Measurements from ENCODE around the gene ANKRD52.
"Not testable (repeated sequence)": the region's sequence is repeated elsewhere in the genome, so short reads cannot be mapped to it uniquely, and the experiment has no call there.

Gene ANKRD52

GRCh38 chr12:56288705-56289387 is 30.7 kb upstream of the ANKRD52 start:
- no peak for DNase-seq (ENCODE audit: extremely low read depth, low read depth)
- TF ChIP-seq CTCF (IDR thresholded peaks at IDR 0.05; ENCODE audit: low read depth, low read length, missing control alignments), result no peak
- H3K4me3 ChIP-seq (replicated peaks; ENCODE audit: low read depth, low read length), result no peak overlapping the region

DNA sequence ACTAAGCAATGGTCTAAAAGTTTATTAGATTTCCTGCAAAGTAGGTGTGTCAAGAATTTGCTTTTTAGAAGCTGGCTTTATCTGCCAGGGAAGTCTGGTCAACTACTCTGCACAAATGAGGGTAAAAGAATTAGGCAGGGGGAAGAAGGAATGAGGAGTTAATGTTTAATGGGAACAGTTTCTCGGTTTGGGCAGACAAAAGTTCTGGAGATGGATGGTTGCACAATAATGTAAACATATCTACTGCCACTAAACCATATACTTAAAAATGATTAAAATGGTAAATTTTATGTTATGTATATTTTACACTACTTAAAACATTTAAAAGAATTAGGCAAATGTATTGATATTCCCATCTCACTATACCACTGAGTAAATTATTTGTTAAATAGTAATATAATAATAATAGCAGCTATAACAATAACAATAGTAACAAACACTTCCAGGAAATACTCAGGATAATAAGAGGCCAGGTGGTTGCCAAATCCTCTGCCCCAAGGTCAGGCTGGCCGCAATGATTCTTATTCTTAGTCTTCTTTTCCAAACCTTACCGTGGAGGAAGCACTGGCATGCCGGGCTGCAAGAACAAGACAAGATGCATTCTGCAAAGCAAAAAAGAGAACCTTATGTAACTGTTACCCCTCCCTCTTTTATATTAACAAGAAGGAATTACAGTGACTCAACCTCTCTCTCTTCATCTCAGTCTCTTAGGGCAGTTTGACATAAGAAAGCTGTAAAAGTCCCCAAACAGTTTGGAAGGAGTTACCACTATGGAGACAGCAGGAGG is 28.1 kb upstream of the ANKRD52 start:
- H3K4me3 ChIP-seq (replicated peaks; ENCODE audit: low read depth, low read length), result no peak overlapping the region
- TF ChIP-seq CTCF (IDR thresholded peaks at IDR 0.05; ENCODE audit: low read depth, low read length, missing control alignments), result no peak
- DNase-seq (ENCODE audit: extremely low read depth, low read depth), result no peak

- DNase-seq (ENCODE audit: extremely low read depth, low read depth); H3K4me3 ChIP-seq (replicated peaks; ENCODE audit: low read depth, low read length): not testable (repeated sequence)
These were observed 26.1 kb upstream of the ANKRD52 start for GRCh38 chr12:56284263-56284662.

GRCh38 chr12:56282579-56282978 is 24.4 kb upstream of the ANKRD52 start:
- DNase-seq (ENCODE audit: extremely low read depth, low read depth), result no peak
- no peak overlapping the region for H3K4me3 ChIP-seq (replicated peaks; ENCODE audit: low read depth, low read length)
- TF ChIP-seq CTCF (IDR thresholded peaks at IDR 0.05; ENCODE audit: low read depth, low read length, missing control alignments), result no peak

GRCh38 chr12:56282030-56282429 is 23.8 kb upstream of the ANKRD52 start:
- H3K4me3 ChIP-seq (replicated peaks; ENCODE audit: low read depth, low read length), result no peak overlapping the region
- DNase-seq (ENCODE audit: extremely low read depth, low read depth), result no peak
- TF ChIP-seq CTCF (IDR thresholded peaks at IDR 0.05; ENCODE audit: low read depth, low read length, missing control alignments), result no peak

GRCh38 chr12:56280849-56281248 is 22.7 kb upstream of the ANKRD52 start:
- no peak for DNase-seq (ENCODE audit: extremely low read depth, low read depth)
- TF ChIP-seq CTCF (IDR thresholded peaks at IDR 0.05; ENCODE audit: low read depth, low read length, missing control alignments), result no peak

DNA sequence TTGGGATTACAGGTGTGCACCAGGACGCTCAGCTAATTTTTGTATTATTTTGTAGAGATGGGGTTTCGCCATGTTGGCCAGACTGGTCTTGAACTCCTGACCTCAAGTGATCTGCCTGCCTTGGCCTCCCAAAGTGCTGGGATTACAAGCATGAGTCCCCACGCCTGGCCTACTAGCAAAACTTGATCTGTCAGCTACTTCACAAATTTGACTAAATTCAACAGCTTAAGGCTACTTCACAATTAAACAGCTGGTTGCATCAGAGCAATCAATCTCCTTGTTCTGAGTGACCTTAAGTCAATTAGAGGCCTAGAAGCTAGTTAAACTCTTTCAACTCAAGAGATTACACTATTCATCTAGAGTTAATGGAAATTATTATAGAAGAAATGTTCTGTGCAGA is 20.7 kb upstream of the ANKRD52 start:
- DNase-seq (ENCODE audit: extremely low read depth, low read depth), result no peak
- H3K4me3 ChIP-seq (replicated peaks; ENCODE audit: low read depth, low read length), result no peak overlapping the region
- TF ChIP-seq CTCF (IDR thresholded peaks at IDR 0.05; ENCODE audit: low read depth, low read length, missing control alignments), result no peak

More at GRCh38 chr12:56280849-56281248, 22.7 kb upstream of the ANKRD52 start:
- no peak overlapping the region for H3K4me3 ChIP-seq (replicated peaks; ENCODE audit: low read depth, low read length)

All from HFF-Myc (cell line).